ENCODE results near the gene RANBP2. TPM values are rescaled to one million over a fixed set of nuclear protein-coding genes. Genes with fewer than 3 reads are reported as not detected.
"Not testable (repeated sequence)": the region's sequence is repeated elsewhere in the genome, so short reads cannot be mapped to it uniquely, and the experiment has no call there.

RANBP2 gene
- total RNA-seq, 1 experiment from 2014 or later, result 91.4 TPM

- H3K9me3 Mint-ChIP-seq; H2AFZ ChIP-seq (ENCODE audit: low read length); H3K79me1 ChIP-seq (ENCODE audit: insufficient read depth, low read depth, low read length, poor library complexity, severe bottlenecking); H3K4ac ChIP-seq (ENCODE audit: low read depth, low read length); H3K27ac Mint-ChIP-seq; H3K56ac ChIP-seq (ENCODE audit: insufficient read length, low read depth, low read length); H4K5ac ChIP-seq (ENCODE audit: insufficient read length, low read depth, low read length); H3K79me2 ChIP-seq (ENCODE audit: insufficient read depth, low read length); H3K27me3 ChIP-seq (ENCODE audit: insufficient read depth, low read length); H3K9me3 ChIP-seq (ENCODE audit: control insufficient read depth, low read depth, low read length); H3K18ac ChIP-seq (ENCODE audit: insufficient read length, low read depth, low read length); H3K27ac ChIP-seq (ENCODE audit: insufficient read length, low read depth, low read length); H3K23me2 ChIP-seq (ENCODE audit: insufficient read length, low read depth, low read length, poor library complexity, severe bottlenecking); H3K27me3 Mint-ChIP-seq (ENCODE audit: low read depth); H2BK5ac ChIP-seq (ENCODE audit: insufficient read length, low read length); H3K4me3 Mint-ChIP-seq; H2BK20ac ChIP-seq (ENCODE audit: low read depth, low read length, poor library complexity, severe bottlenecking); H3K4me1 ChIP-seq (ENCODE audit: insufficient read depth, low read length); H3T11ph ChIP-seq (ENCODE audit: low read length); H4K8ac ChIP-seq (replicated peaks; ENCODE audit: insufficient read length, low read depth, low read length); H3K23ac ChIP-seq (ENCODE audit: insufficient read length, low read depth, low read length); H3K14ac ChIP-seq (ENCODE audit: insufficient read depth, low read length); H3K9ac ChIP-seq (ENCODE audit: extremely low read depth, insufficient read length, low read length); H2BK15ac ChIP-seq (ENCODE audit: low read depth, low read length); H2BK120ac ChIP-seq (ENCODE audit: low read depth, low read length, poor library complexity, severe bottlenecking); H3K4me1 Mint-ChIP-seq; H4K91ac ChIP-seq (ENCODE audit: insufficient read length, low read depth, low read length); DNase-seq; H3K4me2 ChIP-seq (ENCODE audit: insufficient read depth, insufficient read length, low read length); H4K20me1 ChIP-seq (ENCODE audit: control insufficient read depth, insufficient read depth, insufficient read length); H2BK12ac ChIP-seq (ENCODE audit: insufficient read length, low read depth, low read length); H2AK5ac ChIP-seq (ENCODE audit: insufficient read length, low read length): not testable (repeated sequence)
- WGBS (ENCODE audit: extremely low coverage, insufficient read length, low lambda C conversion rate), result no CpG with 5 or more reads among the region's 2 CpGs
- peaks cover 0 to 13% (median 4%) of the 10 kb centered on the region in 3 experiments; a peak in 2 of 7 replicates for H3K36me3 Mint-ChIP-seq (ENCODE audit: insufficient read depth in 1 of 3, low read depth in 3 of 3)
These were observed 38.5 kb upstream of the RANBP2 start for GRCh38 chr2:108680805-108681204.

DNA sequence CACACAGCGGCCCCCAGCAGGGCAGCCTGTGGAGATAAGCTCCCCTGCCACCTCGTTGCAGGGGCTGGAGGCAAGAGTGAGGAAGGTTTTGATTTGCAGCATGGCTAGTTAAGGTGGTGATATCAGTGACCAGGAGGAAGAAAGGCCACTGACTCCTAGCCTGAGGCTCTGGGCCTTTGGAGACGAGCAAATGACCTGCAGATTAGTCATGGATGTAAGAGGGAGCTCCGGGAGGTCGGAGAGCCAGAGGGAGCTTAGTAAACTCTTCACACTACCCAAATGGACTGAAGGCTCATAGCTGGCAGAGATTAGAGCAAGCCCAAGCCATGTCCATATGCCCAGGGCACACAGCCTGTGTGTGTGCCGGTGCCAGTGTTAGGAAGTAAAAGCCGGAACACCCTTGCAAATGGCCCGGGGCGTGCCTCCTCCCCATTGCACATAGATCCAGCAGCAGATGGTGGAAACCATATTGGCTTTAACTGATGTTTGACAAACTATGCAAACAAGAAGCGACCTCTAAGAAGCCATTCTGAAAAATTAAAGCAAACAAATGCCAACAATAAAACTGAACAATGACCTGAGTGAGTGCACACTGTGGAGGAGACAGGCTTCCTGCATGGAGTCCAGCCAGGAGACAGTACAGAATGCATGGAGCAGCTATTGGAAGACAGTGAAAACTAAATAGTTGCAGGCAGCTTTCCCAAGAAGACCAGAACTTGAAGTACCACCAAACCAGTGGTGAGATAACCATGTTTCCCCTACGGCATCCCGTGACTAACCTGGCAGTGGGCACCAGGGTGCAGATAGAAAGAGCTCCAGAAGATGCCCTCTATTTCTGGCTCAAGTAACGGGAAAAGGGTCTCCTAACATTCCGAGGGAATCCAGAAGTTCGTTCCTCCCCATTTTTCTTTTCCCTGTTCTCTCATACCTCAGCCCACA lies 30.2 kb upstream of the RANBP2 start:
- DNase-seq; H2AFZ ChIP-seq (ENCODE audit: low read length); H4K5ac ChIP-seq (ENCODE audit: insufficient read length, low read depth, low read length); H3K27me3 Mint-ChIP-seq (ENCODE audit: low read depth); H2BK20ac ChIP-seq (ENCODE audit: low read depth, low read length, poor library complexity, severe bottlenecking); H3K27ac Mint-ChIP-seq; H2AK5ac ChIP-seq (ENCODE audit: insufficient read length, low read length); H3K27ac ChIP-seq (ENCODE audit: insufficient read length, low read depth, low read length); H3K4ac ChIP-seq (ENCODE audit: low read depth, low read length); H3K23ac ChIP-seq (ENCODE audit: insufficient read length, low read depth, low read length); H2BK15ac ChIP-seq (ENCODE audit: low read depth, low read length); H3K4me1 Mint-ChIP-seq; H3K79me1 ChIP-seq (ENCODE audit: insufficient read depth, low read depth, low read length, poor library complexity, severe bottlenecking); H3K4me1 ChIP-seq (ENCODE audit: insufficient read depth, low read length); H2BK12ac ChIP-seq (ENCODE audit: insufficient read length, low read depth, low read length); H3K14ac ChIP-seq (ENCODE audit: insufficient read depth, low read length); H3K18ac ChIP-seq (ENCODE audit: insufficient read length, low read depth, low read length); H3K9me3 Mint-ChIP-seq; H3K23me2 ChIP-seq (ENCODE audit: insufficient read length, low read depth, low read length, poor library complexity, severe bottlenecking); H3K9me3 ChIP-seq (ENCODE audit: control insufficient read depth, low read depth, low read length); H3K4me3 Mint-ChIP-seq; H3K79me2 ChIP-seq (ENCODE audit: insufficient read depth, low read length); H2BK5ac ChIP-seq (ENCODE audit: insufficient read length, low read length); H3K27me3 ChIP-seq (ENCODE audit: insufficient read depth, low read length); H2BK120ac ChIP-seq (ENCODE audit: low read depth, low read length, poor library complexity, severe bottlenecking); H4K8ac ChIP-seq (replicated peaks; ENCODE audit: insufficient read length, low read depth, low read length); H3T11ph ChIP-seq (ENCODE audit: low read length); H4K20me1 ChIP-seq (ENCODE audit: control insufficient read depth, insufficient read depth, insufficient read length); H3K9ac ChIP-seq (ENCODE audit: extremely low read depth, insufficient read length, low read length); H3K56ac ChIP-seq (ENCODE audit: insufficient read length, low read depth, low read length); H3K4me2 ChIP-seq (ENCODE audit: insufficient read depth, insufficient read length, low read length); H3K36me3 Mint-ChIP-seq (ENCODE audit: insufficient read depth in 1 of 3, low read depth in 3 of 3); H4K91ac ChIP-seq (ENCODE audit: insufficient read length, low read depth, low read length): not testable (repeated sequence)
- no CpG with 5 or more reads among the region's 15 CpGs for WGBS (ENCODE audit: extremely low coverage, insufficient read length, low lambda C conversion rate)

Measured in H9 (cell line).